AG09319 (cell line): ENCODE measurements around the gene RBBP7.

Experiments used
- DNase-seq: peaks from one replicate; pipeline ENCODE4 v3.0.0-alpha.2; 2010; ENCODE audit warnings: low read depth; ENCODE audit errors: extremely low read depth
- CTCF ChIP-seq: IDR thresholded peaks from 2 replicates; pipeline ENCODE4 v1.5.1; 2011; ENCODE audit warnings: low read depth, mild to moderate bottlenecking, inconsistent platforms, low read length, moderate library complexity

The RBBP7 gene

GRCh38 chrX:16870095-16870861 lies at the start of gene RBBP7:
RBBP7 (minus strand) TSS chrX:16870362; CDS start chrX:16870053, 309 bp downstream.
- TF ChIP-seq CTCF: no peak
- DNase-seq: peak; percentile 85

GRCh38 chrX:16918979-16919378 lies 48.8 kb upstream of the RBBP7 start:
- TF ChIP-seq CTCF: no peak
- no peak for DNase-seq

DNA sequence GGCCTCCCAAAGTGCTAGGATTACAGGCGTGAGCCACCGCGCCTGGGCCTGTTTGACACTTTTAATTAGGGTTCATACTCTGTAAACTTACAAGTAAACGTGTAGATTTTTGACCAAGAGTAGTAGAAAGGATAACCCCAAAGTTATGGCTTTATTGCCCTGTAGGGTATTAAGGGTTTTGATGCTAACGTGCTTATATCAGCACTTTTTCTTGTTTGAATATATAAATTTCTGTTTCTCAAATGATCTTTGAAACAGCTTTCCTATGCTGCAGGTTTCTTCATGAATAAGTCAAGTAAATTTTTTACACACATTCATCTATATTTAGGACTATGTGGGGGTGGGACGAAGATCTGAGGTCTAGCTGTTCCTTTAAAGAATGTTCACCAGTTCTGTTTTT lies 47.0 kb upstream of the RBBP7 start:
- DNase-seq: no peak
- no peak for TF ChIP-seq CTCF

- TF ChIP-seq CTCF: no peak
- no peak for DNase-seq
These were observed 46.4 kb upstream of the RBBP7 start for GRCh38 chrX:16916561-16916960.

- no peak for DNase-seq
- TF ChIP-seq CTCF: no peak
These were observed 43.9 kb upstream of the RBBP7 start for GRCh38 chrX:16914058-16914457.

GRCh38 chrX:16910376-16910775 lies 40.2 kb upstream of the RBBP7 start:
- DNase-seq: no peak
- no peak for TF ChIP-seq CTCF

- no peak for DNase-seq
- no peak for TF ChIP-seq CTCF
These were observed 33.3 kb upstream of the RBBP7 start for GRCh38 chrX:16903274-16904022.
